Right cardiac atrium (tissue), 5 donors: Measurements from ENCODE around the gene LCN12. TPM values are rescaled to one million over a fixed set of nuclear protein-coding genes. Genes with fewer than 3 reads are reported as not detected.

Source experiments
- ATAC-seq, 2 donors: fragments of 200-7000 bp; cut with Tn5 transposase; one replicate each; pipeline versions ENCODE4 v1.8.0 to v1.9.1; 2020; ENCODE audit warnings: moderate library complexity in 2 of 2, mild to moderate bottlenecking in 1 of 2
- DNase-seq, 3 donors: peaks; one replicate each; pipeline ENCODE4 v3.0.0-alpha.2; 2020
- H3K27ac ChIP-seq: one replicate; pipeline ENCODE4 v1.5.1; 2013; ENCODE audit warnings: mild to moderate bottlenecking, low read length, control low read depth, moderate library complexity
- H3K27me3 ChIP-seq: one replicate; pipeline ENCODE4 v1.6.1; 2013; ENCODE audit not compliant: control insufficient read depth, insufficient read depth
- H3K4me1 ChIP-seq: one replicate; pipeline ENCODE4 v1.6.1; 2013; ENCODE audit warnings: low read length; ENCODE audit not compliant: control insufficient read depth, insufficient read depth
- H3K4me3 ChIP-seq: one replicate; pipeline ENCODE4 v1.5.1; 2013; ENCODE audit warnings: low read length, control low read depth
- H3K9me3 ChIP-seq: one replicate; pipeline ENCODE4 v1.6.1; 2013; ENCODE audit warnings: low read length; ENCODE audit not compliant: control insufficient read depth
- WGBS: extraction: QIAGEN DNeasy Blood & Tissue Kit; methylation state at CpG from one replicate; pipeline ENCODE4 v1.1.7; 2013; 5-methylcytosine and 5-hydroxymethylcytosine counted together
- intact Hi-C, 4 donors: fragments of 100-400 bp; cut with DNase I; formaldehyde crosslinking; loops; one replicate each; pipeline versions ENCODE4 v1.11.0 to v1.14.0; 2022 to 2023
- polyA plus RNA-seq: library from polyadenylated mRNA; stranded (reverse); fragments of 200-250 nt; gene quantifications from one replicate; pipeline ENCODE4 v1.2.3, GENCODE V29; 2013
- total RNA-seq, 4 donors: library from RNA; stranded (reverse); fragmentation: NEBNext Ultra II Directional; extraction: Animal tissue kit (Norgen Biotek cat#: 25700); gene quantifications; one replicate each; pipeline ENCODE4 v1.2.1, GENCODE V29; 2021
- donor health status: healthy with polysubstance abuse.
- donor health status: DM: no; HTN: yes; CAD: no.
- donor health status: DM: no; HTN: no; CAD: no.
- donor health status: DM: no; HTN: yes; CAD: no; lungs with severe emphysema.
- donor health status: DM: yes; HTN: yes; CAD: no.

LCN12 gene
- total and polyA plus RNA-seq, 5 donors: 7.0 to 21.2 (median 10.6) TPM

DNA sequence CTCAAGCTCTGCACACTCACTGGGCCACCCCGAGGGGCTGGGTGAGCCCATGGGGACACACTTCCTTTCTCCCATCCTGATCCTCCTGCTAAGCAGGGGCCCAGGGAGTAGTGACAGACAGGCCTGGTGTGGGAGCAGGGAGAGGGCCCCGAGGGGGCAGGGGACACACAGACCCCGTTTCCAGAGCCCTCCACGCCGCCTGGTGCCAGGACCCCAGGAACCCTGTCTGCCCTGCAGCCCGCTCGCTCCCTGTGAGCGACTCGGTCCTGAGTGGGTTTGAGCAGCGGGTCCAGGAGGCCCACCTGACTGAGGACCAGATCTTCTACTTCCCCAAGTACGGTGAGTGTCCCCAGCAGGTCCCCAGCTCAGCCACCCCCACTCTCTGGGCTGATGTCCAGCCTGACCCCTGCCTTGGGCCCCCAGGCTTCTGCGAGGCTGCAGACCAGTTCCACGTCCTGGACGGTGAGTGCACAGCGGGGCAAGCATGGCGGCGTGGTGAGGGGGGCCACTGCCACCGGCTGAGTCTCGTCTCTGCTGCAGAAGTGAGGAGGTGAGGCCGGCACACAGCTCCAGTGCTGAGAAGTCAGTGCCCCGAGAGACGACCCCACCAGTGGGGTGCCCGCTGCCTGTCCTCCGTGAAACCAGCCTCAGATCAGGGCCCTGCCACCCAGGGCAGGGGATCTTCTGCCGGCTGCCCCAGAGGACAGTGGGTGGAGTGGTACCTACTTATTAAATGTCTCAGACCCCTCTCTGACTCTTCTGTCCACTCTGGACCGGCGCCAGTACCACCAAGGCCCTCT, 5.6 kb upstream of the LCN12 start:
- Histone ChIP-seq H3K9me3 (no peaks in the 10 kb centered on the region), H3K27me3 (no peaks in the 10 kb centered on the region), H3K27ac (no peak overlapping the region), H3K4me3 (no peak overlapping the region), H3K4me1 (no peaks in the 10 kb centered on the region)
- DNase-seq (peak in 2 of 3 donors; percentile 60 to 71), ATAC-seq (no peak)
- intact Hi-C loops: loop anchor here in 3 of 4 donors (5.0 to 10.0 kb wide), 7 partner anchors 36 to 152 kb away; partner anchors contain the start of genes ABCA2 (in 1 of the 3), AJM1 (in 1 of the 3), CCDC183 (in 1 of the 3) and FUT7 (in 1 of the 3)
- WGBS: 76% methylated on average over 27 of the region's 27 CpGs

DNA sequence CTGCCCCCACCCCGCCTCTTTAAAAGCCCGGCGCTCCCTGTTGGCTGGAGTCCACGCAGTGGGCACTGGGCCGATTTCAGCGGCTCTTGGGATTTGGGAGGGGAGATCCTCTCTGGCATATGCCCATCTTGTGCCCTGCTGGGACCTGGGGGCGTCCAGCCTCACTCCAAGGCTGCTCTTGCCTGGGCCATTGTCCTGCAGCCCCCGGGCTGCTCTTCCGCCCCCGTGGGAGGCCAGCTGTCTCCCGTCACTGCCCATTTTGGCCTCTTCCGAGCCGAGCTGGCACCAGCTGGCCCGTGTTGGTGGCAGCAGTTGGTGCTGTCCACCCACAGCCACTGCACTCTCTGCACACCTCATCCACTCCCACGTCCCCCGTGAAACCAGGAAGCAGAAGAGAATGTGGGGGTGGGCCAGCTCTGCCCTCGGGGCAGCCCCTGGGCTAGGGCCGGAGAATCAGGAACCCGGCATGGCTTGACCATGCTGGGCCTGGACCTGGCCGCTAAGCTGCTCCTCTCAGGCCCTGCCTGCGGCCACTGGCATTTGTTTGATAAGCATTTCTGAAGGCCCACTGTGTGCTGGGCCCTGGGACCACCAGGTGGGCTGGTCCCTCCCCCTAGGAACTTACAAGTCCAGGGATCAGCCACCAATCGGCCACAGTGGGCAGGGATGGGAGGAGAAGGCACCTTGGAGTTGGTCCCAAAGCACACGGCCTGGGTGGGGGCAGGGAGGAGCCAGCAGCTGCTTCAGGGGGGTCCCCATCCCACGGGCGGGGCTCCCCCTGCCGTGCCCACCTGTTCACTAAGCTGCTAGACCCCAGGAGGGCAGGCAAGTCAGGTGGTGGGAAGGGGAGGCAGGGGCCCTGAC, 4.8 kb upstream of the LCN12 start:
- peak in 2 of 3 donors; percentile 72 to 78 for DNase-seq
- H3K27ac ChIP-seq: peak overlapping the region; percentile 15
- ATAC-seq: no peak
- H3K4me3 ChIP-seq: no peak overlapping the region
- no peaks in the 10 kb centered on the region for H3K27me3 ChIP-seq
- 44% methylated on average over 26 of the region's 26 CpGs for WGBS
- H3K4me1 ChIP-seq: no peaks in the 10 kb centered on the region
- intact Hi-C loops: loop anchor here in 3 of 4 donors (5.0 to 10.0 kb wide), 7 partner anchors 35 to 152 kb away; partner anchors contain the start of genes ABCA2 (in 1 of the 3), AJM1 (in 1 of the 3), CCDC183 (in 1 of the 3) and FUT7 (in 1 of the 3)
- H3K9me3 ChIP-seq: no peaks in the 10 kb centered on the region

DNA sequence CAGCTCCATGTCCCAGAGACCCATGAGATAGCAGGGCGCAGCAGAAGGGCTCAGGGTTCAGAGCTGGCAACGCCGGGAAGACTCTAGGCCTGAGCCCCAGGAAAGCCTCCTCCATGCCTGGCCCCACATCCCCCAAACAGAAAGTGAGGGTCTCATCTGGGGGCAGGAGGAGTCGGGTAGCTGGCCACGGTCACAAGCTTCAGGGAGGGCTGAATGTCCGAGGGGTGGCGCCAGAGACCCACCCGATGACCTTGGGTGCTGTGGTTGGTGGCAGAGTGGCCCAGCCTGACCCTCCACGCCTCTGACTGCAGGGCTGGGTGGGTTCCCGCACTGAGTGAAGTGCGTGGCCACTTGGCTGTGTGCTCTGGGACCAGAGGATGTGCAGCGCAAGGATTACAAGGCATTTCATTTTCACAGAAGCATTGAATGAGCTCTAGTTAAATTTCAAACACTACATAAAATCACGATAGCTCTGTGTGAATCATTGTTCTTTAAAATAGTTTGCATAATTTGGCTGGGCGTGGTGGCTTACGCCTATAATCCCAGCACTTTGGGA, 4.0 kb upstream of the LCN12 start:
- WGBS: 26% methylated on average over 15 of the region's 15 CpGs
- intact Hi-C loops: loop anchor here in 3 of 4 donors (5.0 to 10.0 kb wide), 7 partner anchors 34 to 153 kb away; partner anchors contain the start of genes ABCA2 (in 1 of the 3), AJM1 (in 1 of the 3), CCDC183 (in 1 of the 3) and FUT7 (in 1 of the 3)
- H3K27ac ChIP-seq: peak overlapping the region; percentile 15
- H3K4me3 ChIP-seq: no peak overlapping the region
- peak; percentile 78 to 90 (median 88) for DNase-seq
- H3K27me3 ChIP-seq: no peaks in the 10 kb centered on the region
- peak in 1 of 2 donors; percentile 12 for ATAC-seq
- H3K4me1 ChIP-seq: no peaks in the 10 kb centered on the region
- no peaks in the 10 kb centered on the region for H3K9me3 ChIP-seq

DNA sequence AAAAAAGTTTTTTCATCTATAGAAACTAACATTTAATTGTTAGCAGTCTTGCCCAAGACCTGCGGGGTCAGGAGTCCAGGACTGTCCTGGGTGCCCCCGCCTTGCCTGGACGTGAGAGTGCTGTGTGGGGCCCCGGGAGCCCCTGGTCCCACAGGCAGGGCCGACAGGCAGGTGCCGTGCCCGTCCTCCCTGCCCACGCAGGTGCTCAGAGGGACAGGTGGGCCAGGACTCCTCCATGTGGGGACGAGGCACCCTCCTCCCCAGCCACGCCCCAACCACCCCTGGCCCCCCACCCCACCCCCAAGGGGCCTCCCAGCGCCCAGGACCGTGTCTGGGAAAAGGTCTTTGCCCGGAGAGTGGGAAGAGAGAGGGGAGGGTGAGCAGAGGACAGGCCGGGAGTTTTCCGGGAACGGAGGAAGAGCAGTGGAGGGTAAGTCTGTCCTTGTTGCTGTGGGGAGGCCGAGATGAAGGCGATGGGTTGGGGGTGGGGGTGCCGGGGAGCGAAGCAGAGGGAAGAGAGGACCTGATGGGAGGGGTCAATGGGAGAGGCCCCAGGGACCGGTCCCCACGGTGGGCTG, 2.7 kb upstream of the LCN12 start:
- peak overlapping the region; percentile 52 for H3K4me3 ChIP-seq
- 17% methylated on average over 21 of the region's 22 CpGs for WGBS
- DNase-seq (peak in 2 of 3 donors; percentile 57 to 63), ATAC-seq (no peak)
- H3K27ac ChIP-seq: peak overlapping the region; percentile 59
- no peaks in the 10 kb centered on the region for H3K27me3 ChIP-seq
- no peaks in the 10 kb centered on the region for H3K4me1 ChIP-seq
- intact Hi-C loops: loop anchor here in 3 of 4 donors (5.0 to 10.0 kb wide), 7 partner anchors 33 to 155 kb away; partner anchors contain the start of genes ABCA2 (in 1 of the 3), AJM1 (in 1 of the 3), CCDC183 (in 1 of the 3) and FUT7 (in 1 of the 3)
- no peaks in the 10 kb centered on the region for H3K9me3 ChIP-seq

DNA sequence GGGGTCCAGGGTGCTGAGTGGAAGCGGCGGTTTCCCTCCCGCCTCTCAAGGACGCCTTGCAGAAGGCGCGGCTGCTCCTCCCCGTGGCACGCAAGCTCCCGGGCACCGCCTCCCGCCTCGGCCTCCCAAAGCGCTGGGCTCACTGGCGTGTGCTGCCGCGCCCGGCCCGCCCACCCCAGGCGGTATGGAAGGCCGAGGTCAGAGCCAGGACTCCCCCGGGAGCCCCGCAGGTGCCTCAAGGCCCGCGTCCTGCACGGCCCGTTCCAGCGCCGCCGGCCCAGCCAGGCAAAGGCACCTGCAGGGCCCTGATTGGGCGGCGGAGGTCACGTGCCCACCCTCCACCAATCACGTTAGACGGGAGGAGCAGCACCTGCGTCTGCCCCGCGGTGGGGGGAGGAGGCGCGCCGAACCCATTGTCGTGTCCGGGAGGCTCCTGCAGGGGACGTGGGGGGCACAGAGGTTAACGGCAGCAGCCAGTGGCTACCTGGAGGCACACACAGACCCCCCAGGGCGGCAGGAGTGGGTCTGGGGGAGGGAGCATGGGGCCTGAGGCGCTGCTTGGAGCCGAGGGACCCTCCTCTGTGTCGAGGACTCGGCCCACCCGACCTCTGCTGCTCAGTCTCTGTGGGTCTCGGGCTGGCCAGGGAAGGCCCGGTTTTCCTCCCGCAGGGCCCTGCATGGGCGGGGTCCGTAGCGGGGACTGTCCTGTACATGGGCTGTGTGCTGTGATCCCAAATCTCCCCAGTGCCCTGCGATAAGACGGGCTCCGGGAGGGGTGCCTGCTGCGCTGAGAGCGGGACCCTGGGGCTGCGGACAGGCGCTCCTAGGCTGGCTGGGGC, 2.0 kb upstream of the LCN12 start:
- Histone ChIP-seq H3K27me3 (no peaks in the 10 kb centered on the region), H3K4me1 (no peaks in the 10 kb centered on the region), H3K9me3 (no peaks in the 10 kb centered on the region), H3K27ac (peak overlapping the region; percentile 59), H3K4me3 (peak overlapping the region; percentile 52)
- peak; percentile 85 for ATAC-seq
- 2% methylated on average over 63 of the region's 63 CpGs for WGBS
- intact Hi-C loops: loop anchor here (5.0 to 10.0 kb wide), 7 partner anchors 32 to 155 kb away; partner anchors contain the start of genes ABCA2 (in 2 of the 4), AJM1 (in 1 of the 4), CCDC183 (in 1 of the 4) and FUT7 (in 1 of the 4)
- peak; percentile 93 to 98 (median 97) for DNase-seq

DNA sequence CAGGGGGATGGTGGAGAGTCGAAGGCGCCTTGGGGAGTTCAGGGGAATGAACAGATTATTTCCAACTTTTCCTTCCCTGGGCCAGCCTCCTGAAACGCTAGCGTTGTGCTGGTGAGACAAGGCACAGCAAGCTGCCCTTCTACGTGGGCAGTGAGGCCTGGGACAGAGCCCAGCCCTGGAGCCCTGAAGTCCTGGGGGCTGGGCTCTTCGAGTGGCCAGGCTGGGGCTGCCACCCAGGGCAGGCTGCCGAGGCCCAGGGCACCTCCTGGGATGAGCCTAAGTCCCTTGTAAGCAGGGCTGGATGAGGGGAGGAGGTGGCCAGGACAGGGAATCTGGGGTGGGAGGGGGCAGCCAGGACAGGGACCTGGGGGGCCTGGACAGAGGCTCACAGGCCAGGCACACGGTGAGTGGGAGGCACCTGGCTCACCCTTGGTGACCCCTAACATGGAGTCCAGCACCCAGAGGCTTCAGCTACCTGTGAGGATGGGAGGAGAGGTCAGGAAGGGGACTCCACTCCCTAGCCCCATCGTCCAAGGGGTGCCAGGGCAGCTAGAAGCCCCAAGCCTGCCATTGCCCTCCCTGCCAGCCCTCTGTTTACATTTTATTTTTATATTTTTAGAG, 1.3 kb upstream of the LCN12 start:
- Histone ChIP-seq H3K4me3 (no peak overlapping the region), H3K4me1 (no peaks in the 10 kb centered on the region), H3K27ac (peak overlapping the region; percentile 56), H3K27me3 (no peaks in the 10 kb centered on the region), H3K9me3 (no peaks in the 10 kb centered on the region)
- intact Hi-C loops: loop anchor here in 1 of 4 donors (5.0 kb wide), 1 partner anchor 77 kb away; the partner anchor contains the start of gene ABCA2
- DNase-seq (peak in 2 of 3 donors; percentile 69 to 75), ATAC-seq (peak; percentile 1 to 23)
- WGBS: 38% methylated on average over 9 of the region's 9 CpGs

DNA sequence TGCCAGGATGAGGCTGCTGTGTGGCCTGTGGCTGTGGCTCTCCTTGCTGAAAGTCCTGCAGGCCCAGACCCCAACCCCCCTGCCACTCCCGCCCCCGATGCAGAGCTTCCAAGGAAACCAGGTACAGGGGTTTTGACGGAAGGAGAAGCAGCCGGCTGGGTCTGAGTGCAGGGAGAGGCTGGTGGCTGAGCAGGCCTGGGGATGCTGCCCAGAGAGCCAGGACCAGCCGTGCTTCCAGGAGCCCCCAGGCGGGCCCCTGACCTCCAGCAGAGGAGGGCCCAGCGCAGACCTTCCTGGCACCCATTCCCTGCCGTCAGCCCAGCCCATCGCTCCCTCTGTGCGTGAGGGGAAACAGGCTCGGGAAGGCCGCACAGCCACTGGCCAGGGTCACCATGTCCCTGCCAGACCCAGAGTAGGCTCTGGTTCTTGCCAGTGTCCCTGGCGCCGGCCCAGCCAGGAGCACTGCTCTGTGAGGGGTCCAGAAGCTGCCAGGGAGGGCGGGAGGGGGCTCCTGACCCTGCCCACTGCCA, 313 bp downstream of the LCN12 start:
- no peaks in the 10 kb centered on the region for H3K27me3 ChIP-seq
- ATAC-seq: no peak
- intact Hi-C loops: loop anchor here in 1 of 4 donors (5.0 kb wide), 1 partner anchor 75 kb away; the partner anchor contains the start of gene ABCA2
- peak in 2 of 3 donors; percentile 74 to 76 for DNase-seq
- H3K27ac ChIP-seq: peak overlapping the region; percentile 6
- H3K4me3 ChIP-seq: no peak overlapping the region
- WGBS: 52% methylated on average over 15 of the region's 15 CpGs
- H3K4me1 ChIP-seq: no peaks in the 10 kb centered on the region
- no peaks in the 10 kb centered on the region for H3K9me3 ChIP-seq

DNA sequence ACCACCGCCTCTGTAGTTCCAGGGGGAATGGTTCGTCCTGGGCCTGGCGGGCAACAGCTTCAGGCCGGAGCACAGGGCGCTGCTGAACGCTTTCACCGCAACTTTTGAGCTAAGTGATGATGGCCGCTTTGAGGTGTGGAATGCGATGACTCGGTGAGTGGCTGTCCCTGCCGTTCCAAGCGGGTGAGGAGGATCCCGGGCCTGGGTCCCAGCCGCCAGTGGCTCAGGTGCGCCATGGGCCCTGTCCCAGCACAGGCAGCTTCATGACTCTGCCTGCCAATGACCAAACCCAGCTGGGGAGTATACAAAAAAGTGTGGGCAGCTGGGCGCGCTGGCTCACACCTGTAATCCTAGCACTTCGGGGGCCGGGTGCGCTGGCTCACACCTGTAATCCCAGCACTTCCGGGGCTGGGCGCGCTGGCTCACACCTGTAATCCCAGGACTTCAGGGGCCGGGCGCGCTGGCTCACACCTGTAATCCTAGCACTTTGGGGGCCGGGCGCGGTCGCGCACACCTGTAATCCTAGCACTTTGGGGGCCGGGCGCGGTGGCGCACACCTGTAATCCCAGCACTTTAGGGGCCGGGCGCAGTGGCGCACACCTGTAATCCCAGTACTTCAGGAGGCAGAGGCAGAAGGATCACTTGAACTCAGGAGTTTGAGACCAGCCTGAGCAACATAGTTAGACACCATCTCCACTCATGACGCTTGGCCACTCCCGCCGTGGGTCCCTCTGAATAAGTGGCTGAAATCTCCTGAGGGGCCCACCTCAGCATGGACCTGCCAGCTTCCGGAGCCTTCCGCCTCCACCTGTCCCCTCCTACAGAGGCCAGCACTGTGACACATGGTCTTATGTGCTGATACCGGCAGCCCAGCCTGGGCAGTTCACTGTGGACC, 1.1 kb downstream of the LCN12 start:
- Histone ChIP-seq H3K27ac (peak overlapping the region; percentile 21), H3K4me3 (no peak overlapping the region), H3K27me3 (no peaks in the 10 kb centered on the region), H3K4me1 (no peaks in the 10 kb centered on the region), H3K9me3 (no peaks in the 10 kb centered on the region)
- intact Hi-C loops: loop anchor here in 1 of 4 donors (5.0 kb wide), 1 partner anchor 74 kb away; the partner anchor contains the start of gene ABCA2
- 81% methylated on average over 44 of the region's 44 CpGs for WGBS
- DNase-seq (peak in 2 of 3 donors; percentile 43 to 45), ATAC-seq (no peak)
